ENCODE measurements around the gene ANO1.

DNA sequence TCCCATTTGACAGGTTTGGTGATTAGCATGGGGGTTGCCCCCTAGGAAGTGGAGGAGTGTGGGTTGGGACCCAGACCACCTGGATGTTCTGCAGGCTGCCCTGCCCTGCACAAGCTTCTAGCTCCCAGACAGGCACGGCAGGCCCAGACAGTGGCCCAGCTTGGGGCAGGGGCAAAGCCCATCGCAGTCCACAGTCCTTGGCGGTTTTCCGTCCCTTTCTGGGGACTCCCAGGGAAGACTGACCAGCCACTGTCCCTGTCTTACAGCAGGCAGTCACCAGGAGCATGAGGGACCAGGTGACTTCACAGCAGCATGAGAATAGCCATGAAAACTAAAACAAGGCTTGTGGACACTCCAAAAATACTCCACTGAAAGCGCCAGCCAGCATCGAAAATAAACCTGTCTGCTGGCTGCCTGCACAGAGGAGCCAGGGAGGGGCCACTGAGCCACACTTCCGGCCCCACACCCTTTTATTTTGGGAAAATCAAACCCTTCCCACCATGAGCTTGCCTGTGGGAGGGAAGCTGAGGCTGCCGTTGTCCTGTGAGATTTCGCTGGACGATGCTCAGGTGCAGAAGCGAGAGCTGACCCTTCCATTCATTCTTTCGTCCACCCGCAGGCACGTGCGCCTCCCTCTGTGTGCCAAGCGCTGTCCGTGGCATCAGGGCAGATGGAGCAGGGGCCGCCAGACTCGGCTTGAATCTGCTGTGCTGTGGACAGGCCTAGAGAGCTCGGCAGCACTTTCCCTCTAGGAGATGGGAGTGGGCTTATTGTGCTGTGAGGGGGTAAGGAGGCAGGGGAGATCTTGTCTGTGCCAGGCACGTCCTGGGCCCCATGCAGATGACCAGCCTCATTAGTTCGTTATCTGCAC is 153.0 kb downstream of the ANO1 start:
- TF ChIP-seq, protein P1, sequence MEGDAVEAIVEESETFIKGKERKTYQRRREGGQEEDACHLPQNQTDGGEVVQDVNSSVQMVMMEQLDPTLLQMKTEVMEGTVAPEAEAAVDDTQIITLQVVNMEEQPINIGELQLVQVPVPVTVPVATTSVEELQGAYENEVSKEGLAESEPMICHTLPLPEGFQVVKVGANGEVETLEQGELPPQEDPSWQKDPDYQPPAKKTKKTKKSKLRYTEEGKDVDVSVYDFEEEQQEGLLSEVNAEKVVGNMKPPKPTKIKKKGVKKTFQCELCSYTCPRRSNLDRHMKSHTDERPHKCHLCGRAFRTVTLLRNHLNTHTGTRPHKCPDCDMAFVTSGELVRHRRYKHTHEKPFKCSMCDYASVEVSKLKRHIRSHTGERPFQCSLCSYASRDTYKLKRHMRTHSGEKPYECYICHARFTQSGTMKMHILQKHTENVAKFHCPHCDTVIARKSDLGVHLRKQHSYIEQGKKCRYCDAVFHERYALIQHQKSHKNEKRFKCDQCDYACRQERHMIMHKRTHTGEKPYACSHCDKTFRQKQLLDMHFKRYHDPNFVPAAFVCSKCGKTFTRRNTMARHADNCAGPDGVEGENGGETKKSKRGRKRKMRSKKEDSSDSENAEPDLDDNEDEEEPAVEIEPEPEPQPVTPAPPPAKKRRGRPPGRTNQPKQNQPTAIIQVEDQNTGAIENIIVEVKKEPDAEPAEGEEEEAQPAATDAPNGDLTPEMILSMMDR (IDR thresholded peaks at IDR 0.05; ENCODE audit: insufficient read depth, low read length, poor library complexity, severe bottlenecking) = no peak
- TF ChIP-seq EZH2phosphoT487 (conservative IDR thresholded peaks at IDR 0.05; ENCODE audit: low read length) = no peak

All from SU-DHL-6 (cell line).